ENCODE measurements around the gene HIVEP1.

- TF ChIP-seq POLR2A (IDR thresholded peaks at IDR 0.05): no peak
- TF ChIP-seq, protein P1, sequence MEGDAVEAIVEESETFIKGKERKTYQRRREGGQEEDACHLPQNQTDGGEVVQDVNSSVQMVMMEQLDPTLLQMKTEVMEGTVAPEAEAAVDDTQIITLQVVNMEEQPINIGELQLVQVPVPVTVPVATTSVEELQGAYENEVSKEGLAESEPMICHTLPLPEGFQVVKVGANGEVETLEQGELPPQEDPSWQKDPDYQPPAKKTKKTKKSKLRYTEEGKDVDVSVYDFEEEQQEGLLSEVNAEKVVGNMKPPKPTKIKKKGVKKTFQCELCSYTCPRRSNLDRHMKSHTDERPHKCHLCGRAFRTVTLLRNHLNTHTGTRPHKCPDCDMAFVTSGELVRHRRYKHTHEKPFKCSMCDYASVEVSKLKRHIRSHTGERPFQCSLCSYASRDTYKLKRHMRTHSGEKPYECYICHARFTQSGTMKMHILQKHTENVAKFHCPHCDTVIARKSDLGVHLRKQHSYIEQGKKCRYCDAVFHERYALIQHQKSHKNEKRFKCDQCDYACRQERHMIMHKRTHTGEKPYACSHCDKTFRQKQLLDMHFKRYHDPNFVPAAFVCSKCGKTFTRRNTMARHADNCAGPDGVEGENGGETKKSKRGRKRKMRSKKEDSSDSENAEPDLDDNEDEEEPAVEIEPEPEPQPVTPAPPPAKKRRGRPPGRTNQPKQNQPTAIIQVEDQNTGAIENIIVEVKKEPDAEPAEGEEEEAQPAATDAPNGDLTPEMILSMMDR (IDR thresholded peaks at IDR 0.05): no peak
Observed at GRCh38 chr6:12007473-12007872, 4.6 kb upstream of the HIVEP1 start.

Data from Peyer's patch (tissue), 4 donors.